ENCODE measurements around the gene ABHD12B. TPM values are rescaled to one million over a fixed set of nuclear protein-coding genes. Genes with fewer than 3 reads are reported as not detected.

ABHD12B gene
- polyA plus RNA-seq, 3 donors, result 0.81 to 1.3 (median 1.0) TPM

DNA sequence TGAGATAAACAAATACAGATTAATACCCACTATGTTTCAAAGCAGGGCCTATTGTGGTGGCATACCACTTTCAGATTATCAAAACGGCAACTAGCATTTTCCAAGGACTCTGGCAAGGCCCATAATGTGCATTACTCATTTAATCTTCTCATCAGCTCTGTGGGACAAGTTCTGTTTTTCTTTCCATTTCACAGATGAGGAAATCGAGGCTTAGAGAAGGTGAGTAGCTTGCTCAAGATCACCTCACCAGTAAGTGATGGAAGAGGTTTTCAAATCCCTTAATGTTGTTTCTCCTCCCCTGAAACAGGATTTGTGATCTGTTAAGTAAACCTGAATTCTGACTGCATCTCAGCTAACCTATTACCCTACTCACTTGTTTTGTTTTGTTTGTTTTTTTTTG is 76.4 kb downstream of the ABHD12B start:
- no peak for DNase-seq (ENCODE audit: extremely low read depth in 1 of 11, low read depth in 9 of 11, low spot score in 4 of 11)

DNA sequence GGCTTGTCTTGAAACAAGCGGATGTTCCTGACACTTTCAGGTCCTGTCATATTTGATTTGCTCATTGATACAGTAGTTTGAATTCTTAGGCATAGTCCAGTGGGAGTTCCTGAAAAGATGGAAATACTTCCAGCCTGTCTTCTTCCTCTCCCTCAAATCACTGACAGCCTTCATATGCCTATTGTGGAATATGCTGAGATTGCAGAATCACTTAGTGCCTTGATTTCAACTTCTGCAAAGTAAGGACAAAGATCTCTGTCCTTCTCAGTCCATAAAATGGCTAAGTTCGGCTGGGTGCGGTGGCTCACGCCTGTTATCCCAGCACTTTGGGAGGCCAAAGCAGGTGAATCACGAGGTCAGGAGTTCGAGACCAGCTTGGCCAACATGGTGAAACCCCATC is 79.2 kb downstream of the ABHD12B start:
- DNase-seq (ENCODE audit: extremely low read depth in 1 of 11, low read depth in 9 of 11, low spot score in 4 of 11), result no peak

DNA sequence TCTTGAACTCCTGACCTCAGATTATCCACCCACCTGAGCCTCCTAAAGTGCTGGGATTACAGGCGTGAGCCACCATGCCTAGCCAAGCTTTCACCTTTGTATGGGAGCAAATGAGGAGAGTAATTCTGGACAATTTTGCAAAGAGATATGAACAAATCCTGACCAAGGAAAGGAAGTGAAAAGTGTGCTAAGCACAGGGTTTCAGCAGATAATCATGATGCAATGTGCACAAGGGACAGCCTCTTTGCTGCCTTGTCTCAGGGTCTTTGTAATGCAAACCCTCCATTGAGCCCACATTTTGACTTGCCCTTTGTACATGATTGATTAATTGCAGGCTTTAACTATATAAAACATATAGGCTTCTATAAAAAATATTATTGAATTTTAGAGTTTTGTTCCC is 81.6 kb downstream of the ABHD12B start:
- no peak for DNase-seq (ENCODE audit: extremely low read depth in 1 of 11, low read depth in 9 of 11, low spot score in 4 of 11)

Other genes starting within 250 kb of the ABHD12B start
- gene SAV1, start 203.7 kb upstream of the ABHD12B start, polyA plus RNA-seq (ENCODE audit: insufficient read length in 3 of 3), result 10 to 100 TPM; 37.4 to 44.2 (median 39.3) TPM
- 10 to 100 TPM; 35.0 to 38.3 (median 35.4) TPM for gene NIN, start 40.9 kb upstream of the ABHD12B start, polyA plus RNA-seq (ENCODE audit: insufficient read length in 3 of 3)
- 10 to 100 TPM; 18.4 to 20.1 (median 19.0) TPM for gene PYGL, start 72.4 kb downstream of the ABHD12B start, polyA plus RNA-seq (ENCODE audit: insufficient read length in 3 of 3)
- gene TRIM9, start 223.1 kb downstream of the ABHD12B start, polyA plus RNA-seq (ENCODE audit: insufficient read length in 3 of 3), result 1 to 10 TPM; 1.8 to 2.4 (median 1.9) TPM